A549 (cell line): ENCODE results near the gene KCNG2. TPM values are rescaled to one million over a fixed set of nuclear protein-coding genes. Genes with fewer than 3 reads are reported as not detected.

Source experiments
- ATAC-seq, 2 experiments: fragments of 200-7000 bp in 1 of 2; fragments of >200 bp in 1 of 2; cut with Nextera tagmentation in 1 of 2; cut with Tn5 transposase in 1 of 2; 3 replicates each; pipeline versions ENCODE4 v1.8.0 to v1.9.1; 2018 to 2020; ENCODE audit warnings: mild to moderate bottlenecking in 1 of 2, moderate library complexity in 1 of 2
- CTCF ChIA-PET: fragments of 300-600 bp; sonication (Branson Sonifier 250); formaldehyde crosslinking; extraction: SDS; loops from one replicate; lab custom pipeline; 2021; ENCODE audit warnings: antibody characterized with exemption, inconsistent platforms; lab: Yijun Ruan, JAX
- POLR2A ChIA-PET: fragments of 350-600 bp; formaldehyde crosslinking; extraction: SDS; loops from one replicate; lab custom pipeline; 2021; ENCODE audit warnings: antibody characterized with exemption, inconsistent platforms; lab: Yijun Ruan, JAX
- DNase-seq, 2 experiments: peaks; one replicate each; pipeline versions ENCODE4 v3.0.0 to v3.0.0-alpha.2; 2011 to 2016; ENCODE audit warnings: low read depth in 1 of 2, low spot score in 1 of 2
- FAIRE-seq: peaks from 2 replicates; lab custom pipeline; 2011; peaks lifted over from hg19 to GRCh38; lab: Jason Lieb, UNC
- H3K27ac ChIP-seq, 2 experiments: fragments of >200 bp; sonication (Bioruptor Twin); formaldehyde crosslinking; 3 replicates each; pipeline ENCODE4 v1.5.1; 2016 to 2017
- H3K4me1 ChIP-seq: fragments of >200 bp; sonication (Bioruptor Twin); formaldehyde crosslinking; 3 replicates; pipeline ENCODE4 v1.6.1; 2016
- H3K4me2 ChIP-seq: fragments of >200 bp; sonication (Bioruptor Twin); formaldehyde crosslinking; 3 replicates; pipeline ENCODE4 v1.6.1; 2016
- H3K4me3 ChIP-seq: fragments of >200 bp; sonication (Bioruptor Twin); formaldehyde crosslinking; 3 replicates; pipeline ENCODE4 v1.5.1; 2016
- H3K9me3 ChIP-seq: fragments of >200 bp; sonication (Bioruptor Twin); formaldehyde crosslinking; 3 replicates; pipeline ENCODE4 v1.6.1; 2016
- CBX8 ChIP-seq: fragments of 200-600 bp; sonication (generic); IDR thresholded peaks from 2 replicates; pipeline ENCODE4 v1.6.1; 2016
- EHF ChIP-seq: fragments of 250-450 bp; sonication (Bioruptor Pico); IDR thresholded peaks from 2 replicates; pipeline ENCODE4 v1.5.0; 2020; ENCODE audit warnings: mild to moderate bottlenecking
- EHMT2 ChIP-seq: fragments of 200-600 bp; sonication (generic); IDR thresholded peaks from 2 replicates; pipeline ENCODE4 v1.6.1; 2016; ENCODE audit warnings: antibody characterized with exemption, low read depth, mild to moderate bottlenecking, moderate library complexity
- FOXS1 ChIP-seq: fragments of 250-450 bp; sonication (Bioruptor Pico); IDR thresholded peaks from 2 replicates; pipeline ENCODE4 v1.5.0; 2020; ENCODE audit warnings: mild to moderate bottlenecking, moderate library complexity
- HOXB13 ChIP-seq: fragments of 250-450 bp; sonication (Bioruptor Pico); IDR thresholded peaks from 2 replicates; pipeline ENCODE4 v1.5.0; 2020; ENCODE audit warnings: low read depth, mild to moderate bottlenecking, moderate library complexity
- KDM5A ChIP-seq: fragments of 200-600 bp; sonication (generic); IDR thresholded peaks from 2 replicates; pipeline ENCODE4 v1.6.1; 2016; ENCODE audit warnings: antibody characterized with exemption, mild to moderate bottlenecking
- NFE2L2 ChIP-seq: fragments of 150-350 bp; conservative IDR thresholded peaks from 2 replicates; pipeline ENCODE4 v1.6.1; 2014; ENCODE audit warnings: low read length
- NR3C1 ChIP-seq: fragments of >200 bp; sonication (Bioruptor Twin); formaldehyde crosslinking; IDR thresholded peaks from 3 replicates; pipeline ENCODE4 v1.6.1; 2017
- PHF8 ChIP-seq: fragments of 200-600 bp; sonication (generic); IDR thresholded peaks from 2 replicates; pipeline ENCODE4 v1.6.1; 2016; ENCODE audit warnings: low read depth, mild to moderate bottlenecking, antibody characterized with exemption, moderate library complexity, borderline replicate concordance
- TFCP2L1 ChIP-seq: fragments of 250-450 bp; sonication (Bioruptor Pico); IDR thresholded peaks from 2 replicates; pipeline ENCODE4 v1.5.0; 2021; ENCODE audit warnings: mild to moderate bottlenecking
- TP53 ChIP-seq: fragments of 250-450 bp; sonication (Bioruptor Pico); IDR thresholded peaks from 2 replicates; pipeline ENCODE4 v1.5.0; 2021; ENCODE audit warnings: mild to moderate bottlenecking, moderate library complexity
- ZFP36 ChIP-seq: fragments of 450-650 bp; IDR thresholded peaks from 2 replicates; pipeline ENCODE4 v1.6.1; 2014; ENCODE audit warnings: borderline replicate concordance; ENCODE audit not compliant: partially characterized antibody
- ZNF302 ChIP-seq: fragments of 250-450 bp; sonication (Bioruptor Pico); IDR thresholded peaks from 2 replicates; pipeline ENCODE4 v1.9.0; 2021; ENCODE audit warnings: inconsistent platforms, mild to moderate bottlenecking, moderate library complexity
- WGBS: methylation state at CpG from one replicate; pipeline ENCODE4 v1.1.6; 2017; ENCODE audit errors: missing lambda C conversion rate; 5-methylcytosine and 5-hydroxymethylcytosine counted together
- polyA plus RNA-seq, 4 experiments: library from polyadenylated mRNA; depleted of rRNA in 3 of 4; stranded (reverse); fragments of >200 nt; fragmentation: RNase III in 1 of 4; extraction: RNeasy Plus Mini Kit Qiagen cat#74134 plus additional on column Dnase treatment in 1 of 4; gene quantifications; 2 replicates in 3 of 4; 3 replicates in 1 of 4; pipeline ENCODE4 v1.2.3, GENCODE V29; 2011 to 2017
- TF ChIP-seq, protein P1 (sequence below): fragments of 200-600 bp; sonication (generic); IDR thresholded peaks from 2 replicates; pipeline ENCODE4 v1.6.1; 2016; ENCODE audit warnings: antibody characterized with exemption, mild to moderate bottlenecking, moderate library complexity
- TF ChIP-seq, protein P2 (sequence below): fragments of >200 bp; sonication (Bioruptor Twin); formaldehyde crosslinking; IDR thresholded peaks from 2 replicates; pipeline ENCODE4 v1.6.1; 2016
- TF ChIP-seq, protein P3 (sequence below): fragments of >200 bp; sonication (Bioruptor Twin); formaldehyde crosslinking; IDR thresholded peaks from 3 replicates; pipeline ENCODE4 v1.6.1; 2016

Gene KCNG2
- polyA plus RNA-seq, 2 of the 4 experiments (the other 2 are of a cell fraction) = not detected

DNA sequence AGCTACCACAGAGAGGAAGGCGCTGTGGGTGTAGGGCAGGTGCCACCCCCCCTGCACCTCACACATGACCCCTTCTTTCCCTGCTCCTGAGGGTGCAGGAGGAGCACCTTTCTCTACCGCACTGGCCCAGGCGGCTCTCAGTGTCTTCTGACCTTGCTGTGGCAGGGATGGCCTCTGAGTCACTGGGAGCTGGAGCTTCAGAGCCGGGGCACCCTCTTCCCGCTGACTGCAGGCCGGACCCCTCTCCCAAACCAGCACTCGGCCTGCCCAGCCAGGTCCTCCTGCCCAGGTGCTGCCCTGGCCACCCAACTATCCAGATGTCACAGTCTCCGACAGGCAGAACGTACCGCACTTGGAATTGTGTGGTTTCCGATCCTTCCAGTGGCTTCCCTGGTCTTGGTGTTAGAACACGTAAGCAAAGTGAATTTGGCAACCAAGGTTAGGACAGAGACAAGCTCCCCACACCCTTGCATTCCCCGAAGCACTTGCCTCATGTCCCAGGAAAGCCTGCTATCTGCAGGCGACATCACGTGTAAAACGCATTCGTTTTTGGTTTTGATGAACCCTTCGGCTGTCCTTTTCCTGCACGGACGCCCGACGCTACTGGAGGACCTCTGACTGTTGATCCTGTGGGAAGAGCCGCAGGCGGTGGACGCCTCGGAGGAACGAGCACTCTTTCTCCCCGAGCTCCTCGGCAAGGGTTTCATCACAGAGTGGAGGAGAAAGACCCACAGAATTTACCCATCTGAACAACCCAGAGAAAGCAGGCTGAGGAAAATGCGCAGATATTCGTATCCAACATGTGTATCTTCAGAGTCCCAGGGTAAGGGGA is 24.7 kb upstream of the KCNG2 start:
- no peaks in the 10 kb centered on the region for H3K4me1 ChIP-seq
- no peak for TF ChIP-seq HOXB13 (CRISPR knock-in tag)
- TF ChIP-seq EHF = no peak
- no peak for TF ChIP-seq NR3C1
- TF ChIP-seq, protein P1, sequence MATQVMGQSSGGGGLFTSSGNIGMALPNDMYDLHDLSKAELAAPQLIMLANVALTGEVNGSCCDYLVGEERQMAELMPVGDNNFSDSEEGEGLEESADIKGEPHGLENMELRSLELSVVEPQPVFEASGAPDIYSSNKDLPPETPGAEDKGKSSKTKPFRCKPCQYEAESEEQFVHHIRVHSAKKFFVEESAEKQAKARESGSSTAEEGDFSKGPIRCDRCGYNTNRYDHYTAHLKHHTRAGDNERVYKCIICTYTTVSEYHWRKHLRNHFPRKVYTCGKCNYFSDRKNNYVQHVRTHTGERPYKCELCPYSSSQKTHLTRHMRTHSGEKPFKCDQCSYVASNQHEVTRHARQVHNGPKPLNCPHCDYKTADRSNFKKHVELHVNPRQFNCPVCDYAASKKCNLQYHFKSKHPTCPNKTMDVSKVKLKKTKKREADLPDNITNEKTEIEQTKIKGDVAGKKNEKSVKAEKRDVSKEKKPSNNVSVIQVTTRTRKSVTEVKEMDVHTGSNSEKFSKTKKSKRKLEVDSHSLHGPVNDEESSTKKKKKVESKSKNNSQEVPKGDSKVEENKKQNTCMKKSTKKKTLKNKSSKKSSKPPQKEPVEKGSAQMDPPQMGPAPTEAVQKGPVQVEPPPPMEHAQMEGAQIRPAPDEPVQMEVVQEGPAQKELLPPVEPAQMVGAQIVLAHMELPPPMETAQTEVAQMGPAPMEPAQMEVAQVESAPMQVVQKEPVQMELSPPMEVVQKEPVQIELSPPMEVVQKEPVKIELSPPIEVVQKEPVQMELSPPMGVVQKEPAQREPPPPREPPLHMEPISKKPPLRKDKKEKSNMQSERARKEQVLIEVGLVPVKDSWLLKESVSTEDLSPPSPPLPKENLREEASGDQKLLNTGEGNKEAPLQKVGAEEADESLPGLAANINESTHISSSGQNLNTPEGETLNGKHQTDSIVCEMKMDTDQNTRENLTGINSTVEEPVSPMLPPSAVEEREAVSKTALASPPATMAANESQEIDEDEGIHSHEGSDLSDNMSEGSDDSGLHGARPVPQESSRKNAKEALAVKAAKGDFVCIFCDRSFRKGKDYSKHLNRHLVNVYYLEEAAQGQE = no peak
- TF ChIP-seq TFCP2L1 (CRISPR knock-in tag) = no peak
- TF ChIP-seq FOXS1 (CRISPR knock-in tag) = no peak
- TF ChIP-seq NFE2L2 = no peak
- no peak for TF ChIP-seq TP53 (CRISPR knock-in tag)
- no peak overlapping the region for H3K4me2 ChIP-seq
- CTCF ChIA-PET = no interaction called here
- no peak; a peak in 1 of 6 replicates for ATAC-seq
- H3K27ac ChIP-seq = no peak overlapping the region
- POLR2A ChIA-PET = no interaction called here
- H3K9me3 ChIP-seq = peaks cover 3% of the 10 kb centered on the region; the same call in 1 of the 3 replicates
- FAIRE-seq = no peak
- 51% methylated on average over 24 of the region's 31 CpGs for WGBS
- H3K4me3 ChIP-seq = no peak overlapping the region
- no peak for DNase-seq

DNA sequence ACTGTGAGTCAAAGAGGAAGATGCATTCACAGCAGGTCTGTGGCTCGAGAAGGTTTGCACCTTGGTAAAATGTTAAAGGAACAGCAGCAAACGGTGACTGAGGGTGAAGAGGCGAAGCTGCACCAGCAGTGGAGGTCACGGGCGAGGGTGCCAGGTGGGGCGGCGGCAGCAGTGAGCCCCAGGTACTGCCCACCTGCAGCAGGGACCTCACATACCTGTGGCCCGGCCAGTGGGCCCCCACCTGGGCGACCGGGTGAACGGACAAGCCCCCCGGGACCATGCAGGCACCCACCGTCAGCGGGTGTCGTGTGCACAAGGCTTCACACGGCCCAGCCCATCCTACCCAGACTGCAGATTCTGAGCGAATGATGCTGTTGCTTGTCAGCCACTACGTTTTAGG is 23.6 kb upstream of the KCNG2 start:
- H3K9me3 ChIP-seq = no peaks in the 10 kb centered on the region
- no peak for DNase-seq
- FAIRE-seq = no peak
- CTCF ChIA-PET = no interaction called here
- no peak overlapping the region for H3K4me3 ChIP-seq
- no peak overlapping the region for H3K27ac ChIP-seq
- TF ChIP-seq ZNF302 = no peak
- TF ChIP-seq CBX8 = no peak
- no peak for TF ChIP-seq PHF8
- TF ChIP-seq, protein P2, sequence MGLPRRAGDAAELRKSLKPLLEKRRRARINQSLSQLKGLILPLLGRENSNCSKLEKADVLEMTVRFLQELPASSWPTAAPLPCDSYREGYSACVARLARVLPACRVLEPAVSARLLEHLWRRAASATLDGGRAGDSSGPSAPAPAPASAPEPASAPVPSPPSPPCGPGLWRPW = no peak
- TF ChIP-seq, protein P3, sequence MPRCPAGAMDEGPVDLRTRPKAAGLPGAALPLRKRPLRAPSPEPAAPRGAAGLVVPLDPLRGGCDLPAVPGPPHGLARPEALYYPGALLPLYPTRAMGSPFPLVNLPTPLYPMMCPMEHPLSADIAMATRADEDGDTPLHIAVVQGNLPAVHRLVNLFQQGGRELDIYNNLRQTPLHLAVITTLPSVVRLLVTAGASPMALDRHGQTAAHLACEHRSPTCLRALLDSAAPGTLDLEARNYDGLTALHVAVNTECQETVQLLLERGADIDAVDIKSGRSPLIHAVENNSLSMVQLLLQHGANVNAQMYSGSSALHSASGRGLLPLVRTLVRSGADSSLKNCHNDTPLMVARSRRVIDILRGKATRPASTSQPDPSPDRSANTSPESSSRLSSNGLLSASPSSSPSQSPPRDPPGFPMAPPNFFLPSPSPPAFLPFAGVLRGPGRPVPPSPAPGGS = no peak
- TF ChIP-seq EHF = no peak
- TF ChIP-seq, all 56 proteins: peak for 0
- no peak for ATAC-seq
- Histone ChIP-seq H3K4me2 (no peak overlapping the region), H3K4me1 (no peaks in the 10 kb centered on the region)
- WGBS = 34% methylated on average over 7 of the region's 18 CpGs
- POLR2A ChIA-PET = no interaction called here

DNA sequence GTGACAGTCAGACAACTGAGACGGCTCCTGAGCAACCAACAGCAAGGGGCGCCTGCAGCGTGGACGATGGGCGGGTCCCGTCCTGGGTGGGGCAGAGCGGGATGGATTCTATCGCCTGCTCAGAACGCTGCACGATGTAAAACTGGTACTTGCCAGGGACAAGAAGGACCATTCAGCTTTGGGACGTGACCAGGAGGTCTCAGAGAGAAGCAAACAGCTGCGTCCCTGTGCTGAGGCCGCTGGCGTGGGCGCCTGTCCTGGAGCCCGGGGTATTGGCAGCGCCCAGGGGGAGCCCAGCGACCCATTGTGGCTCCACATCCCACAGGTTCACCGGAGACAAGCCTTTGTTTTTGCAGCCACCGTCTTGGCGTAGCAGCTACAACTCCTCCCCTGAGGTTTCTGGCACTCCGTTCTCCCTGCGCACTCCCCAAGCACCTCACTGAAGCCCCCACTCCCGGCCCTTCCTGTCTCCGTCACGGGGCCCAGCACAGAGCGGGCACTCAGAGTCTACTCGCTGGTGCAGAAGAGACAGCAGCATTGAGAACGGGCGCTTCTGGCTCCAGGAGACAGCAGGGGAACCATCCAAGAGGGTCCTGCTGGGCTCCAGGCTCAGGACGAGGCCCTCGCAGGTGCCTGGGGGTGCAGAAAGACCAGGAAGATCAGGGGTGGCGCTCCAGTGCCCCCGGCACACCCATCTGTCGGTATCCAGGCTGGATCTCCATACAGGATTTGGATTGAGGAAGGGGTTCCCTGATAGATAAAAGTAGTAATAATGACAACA is 22.1 kb upstream of the KCNG2 start:
- POLR2A ChIA-PET = no interaction called here
- H3K9me3 ChIP-seq = no peaks in the 10 kb centered on the region
- WGBS = 45% methylated on average over 16 of the region's 35 CpGs
- no peaks in the 10 kb centered on the region for H3K4me1 ChIP-seq
- ATAC-seq (no peak), DNase-seq (no peak)
- H3K4me2 ChIP-seq = no peak overlapping the region
- H3K27ac ChIP-seq = no peak overlapping the region
- TF ChIP-seq EHMT2 (no peak), CBX8 (no peak), KDM5A (no peak), ZFP36 (no peak), PHF8 (no peak), NFE2L2 (no peak), EHF (no peak)
- TF ChIP-seq, all 56 proteins: peak for 0
- CTCF ChIA-PET = no interaction called here
- FAIRE-seq = no peak
- H3K4me3 ChIP-seq = no peak overlapping the region
